K562 (cell line): ENCODE measurements around the gene TTLL8. TPM values are rescaled to one million over a fixed set of nuclear protein-coding genes. Genes with fewer than 3 reads are reported as not detected.

Source experiments
- CHD1 ChIP-seq: fragments of 200-600 bp; sonication (generic); IDR thresholded peaks from one replicate; pipeline ENCODE4 v1.6.1; 2012; ENCODE audit warnings: mild to moderate bottlenecking, moderate library complexity, low read length, inconsistent platforms
- ESRRA ChIP-seq: fragments of 450-650 bp; IDR thresholded peaks from 2 replicates; pipeline ENCODE4 v1.6.1; 2014; ENCODE audit warnings: low read depth, mild to moderate bottlenecking, moderate library complexity, borderline replicate concordance
- ETV6 ChIP-seq, 3 experiments: fragments of 150-350 bp in 1 of 3; sonication (generic) in 1 of 3; formaldehyde crosslinking in 1 of 3; IDR thresholded peaks; 2 replicates each; pipeline versions ENCODE4 v1.6.1 to v1.8.0; 2014 to 2022; ENCODE audit warnings: borderline replicate concordance in 2 of 3, low read depth in 2 of 3, antibody characterized with exemption in 1 of 3, low read length in 1 of 3, mild to moderate bottlenecking in 1 of 3, missing genetic modification reagents in 1 of 3
- EWSR1 ChIP-seq: fragments of 450-650 bp; IDR thresholded peaks from 2 replicates; pipeline ENCODE4 v1.6.1; 2018; ENCODE audit warnings: borderline replicate concordance, mild to moderate bottlenecking, low read depth, moderate library complexity; ENCODE audit not compliant: partially characterized antibody
- GTF2E2 ChIP-seq: fragments of 200-800 bp; sonication (Bioruptor generic); IDR thresholded peaks from 2 replicates; pipeline ENCODE4 v1.6.1; 2016; ENCODE audit warnings: missing genetic modification characterization, missing compliant biosample characterization
- HIVEP1 ChIP-seq: fragments of 250-450 bp; sonication (Bioruptor Pico); IDR thresholded peaks from 2 replicates; pipeline ENCODE4 v1.4.0; 2020; ENCODE audit warnings: mild to moderate bottlenecking
- HMGXB4 ChIP-seq: sonication (generic); formaldehyde crosslinking; IDR thresholded peaks from 2 replicates; pipeline ENCODE4 v1.8.1; 2023; ENCODE audit warnings: mild to moderate bottlenecking, missing genetic modification reagents
- HSF4 ChIP-seq: fragments of 250-450 bp; sonication (Bioruptor Pico); IDR thresholded peaks from 2 replicates; pipeline ENCODE4 v2.1.2; 2022; ENCODE audit warnings: mild to moderate bottlenecking, moderate library complexity, borderline replicate concordance
- ILF3 ChIP-seq: fragments of 450-650 bp; IDR thresholded peaks from 2 replicates; pipeline ENCODE4 v1.6.1; 2018; ENCODE audit warnings: antibody characterized with exemption, mild to moderate bottlenecking, moderate library complexity, borderline replicate concordance
- LEF1 ChIP-seq: fragments of 450-650 bp; IDR thresholded peaks from 2 replicates; pipeline ENCODE4 v1.6.1; 2016; ENCODE audit warnings: mild to moderate bottlenecking
- MAFG ChIP-seq: fragments of 450-650 bp; conservative IDR thresholded peaks from 2 replicates; pipeline ENCODE4 v1.6.1; 2016; ENCODE audit warnings: missing genetic modification characterization, missing compliant biosample characterization
- MCM5 ChIP-seq: fragments of 450-650 bp; IDR thresholded peaks from 2 replicates; pipeline ENCODE4 v1.6.1; 2016; ENCODE audit warnings: low read depth
- NUFIP1 ChIP-seq: fragments of 450-650 bp; IDR thresholded peaks from 2 replicates; pipeline ENCODE4 v1.6.1; 2018; ENCODE audit not compliant: partially characterized antibody
- RUNX1 ChIP-seq: sonication (generic); IDR thresholded peaks from 2 replicates; pipeline ENCODE4 v1.6.1; 2016; ENCODE audit warnings: antibody characterized with exemption, low read depth
- SNRNP70 ChIP-seq: fragments of 200-400 bp; formaldehyde crosslinking; optimal IDR thresholded peaks from 2 replicates; pipeline ENCODE3; 2017; ENCODE audit warnings: low read depth, low read length
- SP2 ChIP-seq: IDR thresholded peaks from 2 replicates; pipeline ENCODE4 v1.6.1; 2011; ENCODE audit warnings: mild to moderate bottlenecking, low read depth, low read length, moderate library complexity; ENCODE audit not compliant: poor library complexity, severe bottlenecking; ENCODE audit errors: extremely low read depth
- ZFP91 ChIP-seq: sonication (generic); formaldehyde crosslinking; IDR thresholded peaks from 2 replicates; pipeline ENCODE4 v1.8.0; 2022; ENCODE audit warnings: mild to moderate bottlenecking, missing genetic modification reagents
- ZNF239 ChIP-seq: fragments of 250-450 bp; sonication (Bioruptor Pico); IDR thresholded peaks from 2 replicates; pipeline ENCODE4 v1.4.0; 2020; ENCODE audit warnings: mild to moderate bottlenecking
- ZNF77 ChIP-seq: fragments of 250-450 bp; sonication (Bioruptor Pico); IDR thresholded peaks from 2 replicates; pipeline ENCODE4 v1.5.0; 2020
- polyA plus RNA-seq, 8 experiments: library from polyadenylated mRNA; depleted of rRNA in 4 of 8; stranded (reverse) in 5 of 8; unstranded in 3 of 8; fragments of >200 nt; fragmentation: Nextera tagmentation in 2 of 8; fragmentation: Illumina TruSeq in 1 of 8; extraction: Ambion mirVana in 2 of 8; extraction: Trizol in 1 of 8; gene quantifications; 2 replicates each; pipeline versions ENCODE4 v1.2.1 to v1.2.3, GENCODE V29; 2011 to 2014; ENCODE audit warnings: inconsistent platforms in 1 of 8, missing spikeins in 1 of 8
- total RNA-seq, 7 experiments: library from RNA; depleted of rRNA in 6 of 7; stranded (reverse); fragments of >200 nt in 6 of 7; fragmentation: Illumina TruSeq in 2 of 7; extraction: Trizol in 2 of 7; gene quantifications; 2 replicates each; pipeline versions ENCODE4 v1.2.1 to v1.2.3, GENCODE V29; 2011 to 2021; ENCODE audit warnings: low replicate concordance in 1 of 7
- TF ChIP-seq, protein P1 (sequence below), 3 experiments: fragments of 200-800 bp in 1 of 3; fragments of 250-450 bp in 1 of 3; fragments of 450-650 bp in 1 of 3; sonication (Bioruptor Pico) in 1 of 3; sonication (Bioruptor generic) in 1 of 3; formaldehyde crosslinking in 1 of 3; IDR thresholded peaks; 2 replicates each; pipeline versions ENCODE4 v1.6.1 to v1.8.0; 2016 to 2022; ENCODE audit warnings: mild to moderate bottlenecking in 2 of 3, missing genetic modification characterization in 2 of 3, missing compliant biosample characterization in 1 of 3, moderate library complexity in 1 of 3

TTLL8 gene
- total and polyA plus RNA-seq, 9 of the 15 experiments (the other 6 are each of a cell fraction or from before 2014, with no cell fraction given): not detected

DNA sequence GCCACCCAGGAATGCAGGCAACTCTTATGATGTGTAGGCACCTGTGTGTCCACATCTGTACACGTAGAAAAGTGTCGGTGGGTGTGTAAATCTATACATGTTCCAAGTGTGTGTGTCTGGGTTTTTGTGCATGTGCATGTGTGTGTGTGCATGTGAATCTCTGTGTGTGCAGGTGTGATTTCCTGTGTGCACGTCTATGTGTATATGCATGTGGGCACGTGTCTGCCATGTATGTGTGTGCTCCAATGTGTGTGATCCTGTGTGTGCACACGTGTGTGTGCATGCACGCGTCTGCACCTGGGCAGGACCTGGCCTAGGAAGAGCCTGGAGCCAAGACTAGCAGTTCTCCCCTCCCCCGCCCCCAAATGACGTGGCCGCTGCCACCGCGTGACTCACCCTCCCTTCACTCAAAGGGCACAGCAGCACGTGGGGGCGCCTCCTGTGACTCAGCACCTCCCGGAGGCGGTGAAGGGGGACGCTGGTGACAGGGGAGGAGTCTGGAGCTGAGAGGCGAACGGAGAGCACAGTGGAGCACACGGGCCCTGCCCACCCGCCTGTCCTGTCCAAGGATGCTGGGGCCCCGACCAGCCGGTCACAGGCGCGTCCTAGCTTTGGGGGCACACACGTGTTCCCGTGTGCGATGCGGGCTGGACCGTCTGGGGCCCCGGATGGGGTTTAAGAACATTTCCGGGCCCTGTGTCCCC is 87.4 kb downstream of the TTLL8 start (continued):
- TF ChIP-seq ETV6 (IDR thresholded peaks at IDR 0.05; ENCODE audit: borderline replicate concordance in 1 of 2, low read depth in 2 of 2, low read length in 1 of 2) (no peak), ETV6 (CRISPR knock-in tag; IDR thresholded peaks at IDR 0.05; ENCODE audit: borderline replicate concordance) (no peak), EWSR1 (no peak), ILF3 (no peak), HMGXB4 (CRISPR knock-in tag) (no peak), ZNF77 (CRISPR knock-in tag) (no peak), ZNF239 (no peak), ESRRA (peak; percentile 62; the same call in 1 of the 2 replicates), CHD1 (no peak), MAFG (peak; percentile 89), RUNX1 (no peak), SP2 (no peak), NUFIP1 (no peak), MCM5 (no peak), GTF2E2 (tag) (no peak), LEF1 (peak; percentile 85), HIVEP1 (CRISPR knock-in tag) (no peak), ZFP91 (CRISPR knock-in tag) (no peak), HSF4 (no peak), SNRNP70 (no peak)
- TF ChIP-seq, protein P1, sequence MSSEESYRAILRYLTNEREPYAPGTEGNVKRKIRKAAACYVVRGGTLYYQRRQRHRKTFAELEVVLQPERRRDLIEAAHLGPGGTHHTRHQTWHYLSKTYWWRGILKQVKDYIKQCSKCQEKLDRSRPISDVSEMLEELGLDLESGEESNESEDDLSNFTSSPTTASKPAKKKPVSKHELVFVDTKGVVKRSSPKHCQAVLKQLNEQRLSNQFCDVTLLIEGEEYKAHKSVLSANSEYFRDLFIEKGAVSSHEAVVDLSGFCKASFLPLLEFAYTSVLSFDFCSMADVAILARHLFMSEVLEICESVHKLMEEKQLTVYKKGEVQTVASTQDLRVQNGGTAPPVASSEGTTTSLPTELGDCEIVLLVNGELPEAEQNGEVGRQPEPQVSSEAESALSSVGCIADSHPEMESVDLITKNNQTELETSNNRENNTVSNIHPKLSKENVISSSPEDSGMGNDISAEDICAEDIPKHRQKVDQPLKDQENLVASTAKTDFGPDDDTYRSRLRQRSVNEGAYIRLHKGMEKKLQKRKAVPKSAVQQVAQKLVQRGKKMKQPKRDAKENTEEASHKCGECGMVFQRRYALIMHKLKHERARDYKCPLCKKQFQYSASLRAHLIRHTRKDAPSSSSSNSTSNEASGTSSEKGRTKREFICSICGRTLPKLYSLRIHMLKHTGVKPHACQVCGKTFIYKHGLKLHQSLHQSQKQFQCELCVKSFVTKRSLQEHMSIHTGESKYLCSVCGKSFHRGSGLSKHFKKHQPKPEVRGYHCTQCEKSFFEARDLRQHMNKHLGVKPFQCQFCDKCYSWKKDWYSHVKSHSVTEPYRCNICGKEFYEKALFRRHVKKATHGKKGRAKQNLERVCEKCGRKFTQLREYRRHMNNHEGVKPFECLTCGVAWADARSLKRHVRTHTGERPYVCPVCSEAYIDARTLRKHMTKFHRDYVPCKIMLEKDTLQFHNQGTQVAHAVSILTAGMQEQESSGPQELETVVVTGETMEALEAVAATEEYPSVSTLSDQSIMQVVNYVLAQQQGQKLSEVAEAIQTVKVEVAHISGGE (CRISPR knock-in tag; IDR thresholded peaks at IDR 0.05): no peak
